Endothelial cell of hepatic sinusoid (primary cell): ENCODE data around the gene LIME1.
"Not testable (repeated sequence)": the region's sequence is repeated elsewhere in the genome, so short reads cannot be mapped to it uniquely, and the experiment has no call there.

ENCODE experiments used
- in situ Hi-C: cut with HindIII; loops from 2 replicates; pipeline ENCODE4 v1.10.0; 2017; ENCODE audit warnings: low sequenced_read_pairs

The LIME1 gene

DNA sequence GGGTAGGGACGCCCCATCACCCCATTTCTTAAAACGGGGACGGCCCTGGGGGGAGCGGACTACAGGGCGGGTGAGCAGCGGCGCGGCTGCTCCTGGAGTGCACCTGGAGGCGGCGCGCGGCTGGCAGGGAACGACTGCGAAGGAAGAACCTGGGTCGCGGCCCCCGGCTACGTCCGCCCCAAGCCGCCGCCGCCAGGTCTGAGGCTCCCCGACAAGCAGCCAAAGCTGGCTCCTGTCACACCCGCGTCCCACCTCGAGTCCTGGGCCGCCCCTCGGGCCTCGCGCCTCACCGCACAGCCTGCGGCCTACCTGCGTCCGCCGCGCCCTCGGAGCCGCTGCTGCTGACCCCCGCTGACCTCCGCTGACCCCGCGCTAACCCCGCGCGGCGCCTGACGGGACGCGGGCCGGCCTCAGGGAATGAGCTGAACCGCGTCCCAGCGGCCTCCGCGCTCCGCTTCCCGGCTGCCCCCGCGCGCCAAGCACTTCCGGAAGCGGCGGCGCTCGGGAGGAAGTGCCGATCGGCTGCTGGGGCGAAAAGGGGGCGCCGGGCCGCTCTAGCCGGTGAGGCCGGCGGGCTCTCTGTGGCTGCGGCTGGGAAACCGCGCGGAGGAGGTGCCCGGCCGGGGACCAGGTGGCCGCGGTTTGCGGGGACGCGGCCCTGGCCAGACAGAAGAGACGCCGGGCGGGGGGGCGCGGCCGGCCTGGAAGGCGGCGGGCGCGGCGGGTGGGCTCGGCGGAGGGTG is 28.7 kb upstream of the LIME1 start, which contains the start of the genes ARFRP1 and ZGPAT:
ARFRP1 (minus strand) TSS at position 419 of the 743 bp plus-strand sequence. CDS start 885 bp downstream, outside the sequence.
ZGPAT (plus strand) TSS at position 482 of the 743 bp plus-strand sequence. CDS start 542 bp downstream, outside the sequence.
- in situ Hi-C loops: no loop called here

DNA sequence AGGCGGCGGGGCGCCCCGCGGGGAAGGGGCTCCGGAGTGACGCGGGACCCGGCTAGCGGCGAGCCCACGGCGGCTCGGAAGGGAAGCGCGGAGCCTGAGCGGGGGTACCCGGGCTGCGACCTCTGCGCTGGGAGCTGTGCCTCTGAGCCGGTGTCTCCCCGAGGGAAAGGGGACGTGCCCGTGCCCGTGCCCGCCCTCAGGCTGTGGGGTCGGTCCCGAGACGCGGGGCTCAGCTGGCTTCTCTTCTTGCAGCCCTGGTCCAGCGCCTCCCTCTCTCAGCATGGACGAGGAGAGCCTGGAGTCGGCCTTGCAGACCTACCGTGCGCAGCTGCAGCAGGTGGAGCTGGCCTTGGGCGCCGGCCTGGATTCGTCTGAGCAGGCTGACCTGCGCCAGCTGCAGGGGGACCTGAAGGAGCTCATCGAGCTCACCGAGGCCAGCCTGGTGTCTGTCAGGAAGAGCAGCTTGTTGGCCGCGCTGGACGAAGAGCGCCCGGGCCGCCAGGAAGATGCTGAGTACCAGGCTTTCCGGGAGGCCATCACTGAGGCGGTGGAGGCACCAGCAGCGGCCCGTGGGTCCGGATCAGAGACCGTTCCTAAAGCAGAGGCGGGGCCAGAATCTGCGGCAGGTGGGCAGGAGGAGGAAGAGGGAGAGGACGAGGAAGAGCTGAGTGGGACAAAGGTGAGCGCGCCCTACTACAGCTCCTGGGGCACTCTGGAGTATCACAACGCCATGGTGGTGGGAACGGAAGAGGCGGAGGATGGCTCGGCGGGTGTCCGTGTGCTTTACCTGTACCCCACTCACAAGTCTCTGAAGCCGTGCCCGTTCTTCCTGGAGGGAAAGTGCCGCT is 27.9 kb upstream of the LIME1 start:
- in situ Hi-C loops: no loop called here

DNA sequence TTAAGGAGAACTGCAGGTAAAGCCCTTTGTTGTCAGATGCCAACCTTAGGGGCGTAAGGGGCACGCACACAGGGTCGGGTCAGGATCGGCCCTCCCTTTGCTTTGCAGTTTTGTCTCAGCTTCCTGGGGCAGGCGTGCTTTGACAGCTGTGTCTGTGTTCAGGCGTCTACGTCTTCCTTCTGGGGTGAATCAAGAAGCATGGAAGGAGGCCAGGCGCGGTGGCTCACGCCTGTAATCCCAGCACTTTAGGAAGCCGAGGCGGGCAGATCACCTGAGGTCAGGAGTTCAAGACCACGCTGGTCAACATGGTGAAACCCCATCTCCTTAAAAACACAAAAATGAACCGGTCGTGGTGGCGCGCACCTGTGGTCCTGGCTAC is 27.3 kb upstream of the LIME1 start:
- in situ Hi-C loops: no loop called here

DNA sequence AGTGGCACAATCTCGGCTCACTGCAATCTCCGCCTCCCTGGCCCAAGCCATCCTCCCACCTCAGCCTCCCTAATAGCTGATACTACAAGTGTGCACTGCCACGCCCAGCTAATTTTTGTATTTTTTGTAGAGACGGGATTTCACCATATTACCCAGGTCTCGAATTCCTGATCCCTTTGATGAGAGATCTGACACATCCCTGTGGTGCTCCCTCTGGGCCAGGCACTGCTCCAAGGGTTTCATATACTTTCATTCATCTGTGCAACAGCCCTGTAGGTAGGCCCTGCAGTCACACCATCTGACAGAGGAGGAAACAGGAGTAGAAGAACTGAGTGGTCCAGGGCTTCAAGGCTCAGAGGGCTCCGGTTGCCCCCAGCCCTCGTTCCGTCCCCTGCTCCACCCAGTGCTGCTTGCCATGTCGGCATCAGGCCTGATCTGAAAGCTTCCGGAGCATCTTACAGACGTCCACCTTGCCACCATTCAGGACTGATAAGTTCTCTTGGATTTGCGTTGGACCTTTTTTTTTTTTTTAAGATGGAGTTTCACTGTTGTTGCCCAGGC is 25.3 kb upstream of the LIME1 start:
- in situ Hi-C loops: no loop called here

DNA sequence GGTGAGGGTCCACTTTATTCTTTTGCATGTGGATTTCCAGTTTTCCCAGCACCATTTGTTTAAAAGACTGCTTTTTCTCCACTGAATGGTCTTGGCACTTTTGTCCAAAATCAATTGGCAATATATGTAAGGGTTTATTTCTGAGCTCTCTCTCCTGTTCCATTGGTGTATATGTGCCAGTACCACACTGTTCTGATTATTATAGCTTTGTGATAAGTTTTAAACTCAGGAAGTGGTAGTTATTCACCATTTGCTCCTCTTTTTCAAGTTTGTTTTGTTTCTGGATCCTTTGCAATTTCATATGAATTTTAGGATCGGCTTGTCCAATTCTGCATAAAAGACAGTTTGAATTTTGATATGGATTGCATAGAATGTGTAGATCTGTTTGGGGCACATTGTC is 24.3 kb upstream of the LIME1 start:
- in situ Hi-C loops: no loop called here

DNA sequence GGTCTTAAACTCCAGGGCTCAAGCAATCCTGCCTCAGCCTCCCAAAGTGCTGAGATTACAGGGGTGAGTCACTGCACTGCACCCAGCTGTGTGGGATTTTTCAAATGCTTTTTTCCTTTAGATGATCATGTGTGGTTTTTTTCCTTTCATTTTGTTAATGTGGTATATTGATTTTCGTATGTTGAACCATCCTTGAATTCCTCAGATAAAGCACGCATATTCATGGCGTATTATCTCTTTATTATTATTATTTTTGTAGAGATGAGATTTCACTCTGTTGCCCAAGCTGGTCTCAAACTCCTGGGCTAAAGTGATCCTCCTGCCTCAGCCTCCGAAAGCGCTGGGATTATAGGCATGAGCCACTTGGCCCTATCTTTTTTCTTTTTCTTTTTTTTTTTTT is 21.6 kb upstream of the LIME1 start:
- in situ Hi-C loops: no loop called here

DNA sequence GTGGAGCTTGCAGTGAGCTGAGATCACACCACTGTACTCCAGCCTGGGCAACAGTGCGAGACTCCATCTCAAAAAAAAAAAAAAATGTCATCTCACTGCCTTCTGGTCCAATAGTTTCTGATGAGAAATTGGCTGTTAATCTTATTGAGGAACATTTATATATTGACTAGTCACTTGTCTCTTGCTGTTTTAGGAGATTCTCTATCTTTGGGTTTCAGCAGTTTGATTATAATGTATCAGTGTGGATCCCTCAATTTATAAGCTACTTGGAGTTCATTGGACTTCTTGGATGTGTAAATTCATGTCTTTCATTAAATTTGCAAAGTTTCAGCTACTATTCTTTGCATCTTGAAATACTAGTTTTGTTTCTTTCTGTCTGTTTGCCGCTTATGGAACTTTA is 17.5 kb upstream of the LIME1 start:
- in situ Hi-C loops: no loop called here

DNA sequence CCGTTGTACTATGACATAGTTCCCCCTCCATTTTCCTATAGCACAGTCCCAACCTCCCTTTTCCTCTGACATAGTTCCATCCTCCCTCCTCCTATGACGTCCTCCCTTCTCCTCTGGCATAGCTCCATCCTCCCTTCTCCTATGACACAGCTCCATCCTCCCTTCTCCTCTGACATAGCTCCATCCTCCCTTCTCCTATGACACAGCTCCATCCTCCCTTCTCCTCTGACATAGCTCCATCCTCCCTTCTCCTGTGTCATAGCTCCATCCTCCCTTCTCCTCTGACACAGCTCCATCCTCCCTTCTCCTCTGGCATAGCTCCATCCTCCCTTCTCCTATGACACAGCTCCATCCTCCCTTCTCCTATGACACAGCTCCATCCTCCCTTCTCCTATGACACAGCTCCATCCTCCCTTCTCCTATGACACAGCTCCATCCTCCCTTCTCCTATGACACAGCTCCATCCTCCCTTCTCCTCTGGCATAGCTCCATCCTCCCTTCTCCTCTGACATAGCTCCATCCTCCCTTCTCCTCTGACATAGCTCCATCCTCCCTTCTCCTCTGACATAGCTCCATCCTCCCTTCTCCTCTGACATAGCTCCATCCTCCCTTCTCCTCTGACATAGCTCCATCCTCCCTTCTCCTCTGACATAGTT is 13.4 kb upstream of the LIME1 start:
- in situ Hi-C loops: not testable (repeated sequence)

DNA sequence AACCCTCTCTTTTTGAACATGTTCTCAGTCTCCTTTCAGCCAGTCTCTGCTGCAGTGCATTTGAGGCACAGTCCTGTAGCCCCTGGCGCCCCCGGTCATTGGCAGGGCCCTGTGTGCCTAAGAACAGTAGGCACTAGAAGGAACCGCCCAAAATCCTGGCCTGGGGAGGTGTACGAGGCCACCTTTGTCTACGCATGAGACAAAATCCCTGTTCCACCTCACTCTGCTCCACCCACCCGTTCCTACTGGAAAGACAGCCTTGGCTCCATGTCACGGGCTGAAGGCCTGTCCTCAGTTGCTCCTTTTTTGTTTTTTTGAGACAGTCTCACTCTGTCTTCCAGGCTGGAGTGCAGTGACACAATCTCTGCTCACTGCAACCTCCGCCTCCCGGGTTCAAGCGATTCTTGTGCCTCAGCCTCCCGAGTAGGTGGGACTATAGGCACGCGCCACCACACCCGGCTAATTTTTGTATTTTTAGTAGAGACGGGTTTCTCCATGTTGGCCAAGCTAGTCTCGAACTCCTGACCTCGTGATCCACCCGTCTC is 6.2 kb upstream of the LIME1 start:
- in situ Hi-C loops: not testable (repeated sequence)

DNA sequence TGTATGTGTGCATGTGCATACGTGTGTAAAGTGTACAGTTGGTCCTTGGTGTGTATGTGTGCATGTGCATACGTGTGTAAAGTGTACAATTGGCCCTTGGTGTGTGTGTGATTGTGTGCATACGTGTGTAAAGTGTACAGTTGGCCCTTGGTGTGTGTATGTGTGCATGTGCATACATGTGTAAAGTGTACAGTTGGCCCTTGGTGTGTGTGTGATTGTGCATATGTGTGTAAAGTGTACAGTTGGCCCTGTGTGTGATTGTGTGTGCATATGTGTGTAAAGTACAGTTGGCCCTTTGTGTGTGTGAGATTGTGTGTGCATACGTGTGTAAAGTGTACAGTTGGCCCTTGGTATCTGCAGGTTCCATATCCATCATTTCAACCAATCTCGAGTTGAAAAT is 5.1 kb upstream of the LIME1 start:
- in situ Hi-C loops: no loop called here

DNA sequence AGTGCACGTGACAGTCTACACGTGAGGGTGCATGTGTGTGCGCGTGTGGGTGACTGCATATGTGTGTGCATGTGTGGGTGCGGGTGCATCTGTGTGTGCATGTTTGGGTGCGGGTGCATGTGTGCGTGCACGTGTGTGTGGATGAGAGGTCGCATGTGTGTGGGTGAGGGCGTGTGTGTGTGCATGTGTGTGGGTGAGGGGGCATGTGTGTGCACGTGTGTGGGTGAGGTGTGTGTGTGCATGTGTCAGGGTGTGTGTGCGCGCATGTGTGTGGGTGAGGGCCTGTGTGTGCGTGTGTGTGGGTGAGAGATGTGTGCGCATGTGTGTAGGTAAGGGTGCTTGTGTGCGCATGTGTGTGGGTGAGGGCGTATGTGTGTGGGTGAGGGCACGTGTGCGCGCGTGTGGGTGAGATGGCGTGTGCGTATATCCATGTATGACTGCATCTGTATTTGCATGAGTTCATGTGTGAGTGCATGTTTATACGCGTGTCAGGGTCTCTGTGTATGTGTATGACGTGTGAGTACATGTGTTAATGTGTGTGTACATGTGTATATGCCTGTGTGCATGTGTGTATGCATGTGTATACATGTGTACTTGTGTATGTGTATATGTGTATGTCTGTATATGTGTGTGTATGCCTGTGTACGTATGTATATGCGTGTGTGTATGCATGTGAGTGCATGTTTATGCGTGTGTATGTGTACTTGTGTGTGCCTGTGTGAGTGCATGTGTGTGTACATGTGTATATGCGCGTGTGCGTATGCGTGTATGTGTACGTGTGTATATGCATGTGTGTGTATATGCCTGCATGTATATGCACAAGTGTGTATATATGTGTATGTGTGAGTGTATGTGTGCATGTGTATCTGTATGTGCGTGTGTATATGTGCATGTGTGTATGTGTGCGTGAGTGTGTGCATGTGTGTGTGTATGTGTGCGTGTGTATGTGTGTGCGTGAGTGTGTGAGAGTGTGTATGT is 4.1 kb upstream of the LIME1 start:
- in situ Hi-C loops: no loop called here

DNA sequence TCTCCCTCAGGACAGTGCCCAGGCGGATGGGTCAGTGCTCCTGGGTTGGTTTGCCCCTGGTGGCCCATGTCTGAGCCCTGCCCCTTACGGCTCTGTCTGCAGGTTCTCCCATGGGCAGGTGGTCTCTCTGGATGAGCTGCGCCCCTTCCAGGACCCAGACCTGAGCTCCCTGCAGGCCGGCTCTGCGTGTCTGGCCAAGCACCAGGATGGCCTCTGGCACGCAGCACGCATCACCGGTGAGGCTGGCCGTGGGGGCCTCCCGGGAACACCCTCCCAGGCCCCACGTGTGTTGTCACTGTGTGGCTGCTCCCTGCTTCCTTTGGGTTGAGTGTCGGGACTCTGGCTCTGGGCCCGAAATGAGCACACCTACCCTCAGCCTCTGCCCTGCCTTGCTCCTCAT is 3.3 kb upstream of the LIME1 start:
- in situ Hi-C loops: no loop called here

DNA sequence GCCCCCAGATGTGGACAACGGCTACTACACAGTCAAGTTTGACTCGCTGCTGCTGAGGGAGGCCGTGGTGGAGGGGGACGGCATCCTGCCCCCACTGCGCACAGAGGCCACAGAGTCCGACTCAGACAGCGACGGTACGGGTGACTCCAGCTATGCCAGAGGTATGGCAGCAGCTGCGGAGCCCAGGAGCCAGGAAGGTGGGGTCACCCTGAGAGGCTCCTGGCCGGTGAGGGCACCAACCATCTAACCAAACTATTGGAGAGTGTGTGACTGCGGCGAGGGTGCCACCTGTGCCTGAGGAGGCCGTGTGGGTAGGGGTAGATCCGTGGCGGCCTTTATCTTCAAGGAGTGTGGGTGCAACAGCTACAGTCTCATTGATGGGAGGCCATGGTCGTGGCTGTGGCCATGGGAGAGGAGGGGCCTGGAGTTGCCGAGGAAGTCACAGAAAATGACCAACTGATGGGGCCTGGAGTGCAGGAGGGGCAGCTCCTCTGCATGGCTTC is 2.8 kb upstream of the LIME1 start:
- in situ Hi-C loops: no loop called here

DNA sequence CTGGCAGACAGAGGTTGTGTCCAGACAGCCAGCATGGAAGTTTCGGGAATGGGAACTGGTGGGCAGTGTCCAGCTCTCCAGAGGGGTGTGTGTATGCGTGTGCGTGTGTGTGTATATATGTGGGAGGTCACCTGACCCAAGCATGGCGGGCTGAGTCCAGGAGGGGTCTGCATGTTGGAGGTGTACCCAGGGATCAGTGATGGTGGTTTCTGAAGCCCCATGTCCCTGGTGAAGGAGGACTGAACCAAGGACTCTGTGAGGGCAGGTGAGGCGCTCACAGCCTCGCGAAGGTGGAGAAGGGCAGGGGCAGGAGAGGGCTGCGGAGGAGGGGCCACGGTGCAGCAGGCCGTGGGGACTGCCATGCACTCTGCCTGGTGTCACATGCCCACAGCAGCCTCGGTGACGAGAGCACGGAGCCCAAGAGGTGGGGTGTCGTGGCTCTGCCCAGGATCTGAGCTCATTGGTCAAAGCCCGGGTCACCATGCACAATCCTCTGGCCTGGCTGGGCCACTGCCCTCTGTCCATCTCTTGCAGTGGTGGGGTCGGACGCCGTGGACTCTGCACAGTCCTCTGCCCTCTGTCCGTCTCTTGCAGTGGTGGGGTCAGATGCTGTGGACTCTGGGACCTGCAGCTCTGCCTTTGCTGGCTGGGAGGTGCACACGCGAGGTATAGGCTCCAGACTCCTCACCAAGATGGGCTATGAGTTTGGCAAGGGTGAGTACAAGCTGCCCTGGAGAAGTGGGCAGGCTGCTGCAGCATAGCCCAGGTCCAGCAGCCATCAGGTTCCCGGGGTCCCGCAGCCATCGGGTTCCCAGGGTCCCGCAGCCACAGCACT is 2.1 kb upstream of the LIME1 start:
- in situ Hi-C loops: no loop called here

DNA sequence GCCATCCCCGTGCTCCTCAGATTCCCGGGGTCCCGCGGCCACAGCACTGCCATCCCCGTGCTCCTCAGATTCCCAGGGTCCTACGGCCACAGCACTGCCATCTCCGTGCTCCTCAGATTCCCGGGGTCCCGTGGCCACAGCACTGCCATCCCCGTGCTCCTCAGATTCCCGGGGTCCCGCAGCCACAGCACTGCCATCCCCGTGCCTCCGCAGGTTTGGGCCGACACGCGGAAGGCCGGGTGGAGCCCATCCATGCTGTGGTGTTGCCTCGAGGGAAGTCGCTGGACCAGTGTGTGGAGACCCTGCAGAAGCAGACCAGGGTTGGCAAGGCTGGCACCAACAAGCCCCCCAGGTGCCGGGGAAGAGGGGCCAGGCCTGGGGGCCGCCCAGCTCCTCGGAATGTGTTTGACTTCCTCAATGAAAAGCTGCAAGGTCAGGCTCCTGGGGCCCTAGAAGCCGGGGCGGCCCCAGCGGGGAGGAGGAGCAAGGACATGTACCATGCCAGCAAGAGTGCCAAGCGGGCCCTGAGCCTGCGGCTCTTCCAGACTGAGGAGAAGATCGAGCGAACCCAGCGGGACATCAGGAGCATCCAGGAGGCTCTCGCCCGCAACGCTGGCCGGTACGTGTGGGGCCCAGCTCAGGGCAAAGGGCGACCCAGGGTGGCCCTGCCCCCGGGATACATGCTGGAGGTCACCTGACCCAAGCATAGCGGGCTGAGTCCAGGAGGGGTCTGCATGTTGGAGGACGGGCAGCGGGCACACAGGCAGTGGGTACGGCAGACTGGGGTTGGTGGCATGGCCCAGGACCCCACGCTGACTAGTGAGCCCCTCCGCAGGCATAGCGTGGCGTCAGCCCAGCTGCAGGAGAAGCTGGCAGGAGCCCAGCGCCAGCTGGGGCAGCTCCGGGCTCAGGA is 1.3 kb upstream of the LIME1 start:
- in situ Hi-C loops: no loop called here

DNA sequence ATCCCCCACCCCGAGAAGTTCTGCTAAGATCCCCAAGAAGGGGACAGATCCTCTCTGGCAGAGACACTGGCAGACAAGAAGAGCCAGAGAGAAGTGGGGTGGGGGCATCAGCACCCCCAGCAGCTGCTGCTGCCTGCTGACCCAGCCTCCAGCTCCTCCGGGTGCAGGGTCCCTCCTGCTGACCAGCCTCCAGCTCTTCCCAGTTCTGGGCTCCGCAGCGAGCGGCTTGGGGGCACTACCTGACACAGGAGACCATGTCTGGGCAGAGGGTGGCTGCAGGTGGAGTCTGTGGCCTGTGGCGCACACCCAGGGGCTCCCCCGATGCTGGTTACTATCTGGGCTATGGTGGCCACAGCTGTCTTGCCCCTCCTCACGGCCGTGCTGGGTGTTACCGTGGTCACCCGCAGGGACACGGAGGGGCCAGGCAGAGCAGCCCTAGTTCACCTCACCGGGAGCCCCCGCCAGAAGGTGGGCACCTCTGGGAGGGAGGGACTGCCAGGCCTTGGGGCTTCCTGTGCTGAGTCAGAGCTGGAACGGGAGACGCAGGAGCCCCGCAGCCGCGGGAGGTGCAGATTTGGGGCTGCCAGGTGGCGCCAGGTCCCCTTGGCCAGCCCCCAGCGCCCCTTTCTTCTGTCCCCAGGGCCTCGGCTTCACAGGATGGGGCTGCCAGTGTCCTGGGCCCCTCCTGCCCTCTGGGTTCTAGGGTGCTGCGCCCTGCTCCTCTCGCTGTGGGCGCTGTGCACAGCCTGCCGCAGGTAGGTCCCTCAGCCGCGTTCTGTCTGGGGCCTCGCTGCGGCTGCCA is 630 bp downstream of the LIME1 start:
- in situ Hi-C loops: no loop called here

DNA sequence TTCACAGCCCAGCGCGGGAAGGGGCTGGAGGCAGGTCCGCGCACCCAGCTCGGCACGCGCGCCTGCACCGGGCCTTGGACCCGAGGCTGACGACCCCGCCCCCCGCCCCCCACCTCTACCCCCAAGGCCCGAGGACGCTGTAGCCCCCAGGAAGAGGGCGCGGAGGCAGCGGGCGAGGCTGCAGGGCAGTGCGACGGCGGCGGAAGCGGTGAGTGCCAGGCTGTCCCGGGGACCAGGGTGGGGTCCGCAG is 1.2 kb downstream of the LIME1 start:
- in situ Hi-C loops: no loop called here
